ENCODE results near the gene ANAPC10.
"Not testable (repeated sequence)": the region's sequence is repeated elsewhere in the genome, so short reads cannot be mapped to it uniquely, and the experiment has no call there.

Gene ANAPC10

DNA sequence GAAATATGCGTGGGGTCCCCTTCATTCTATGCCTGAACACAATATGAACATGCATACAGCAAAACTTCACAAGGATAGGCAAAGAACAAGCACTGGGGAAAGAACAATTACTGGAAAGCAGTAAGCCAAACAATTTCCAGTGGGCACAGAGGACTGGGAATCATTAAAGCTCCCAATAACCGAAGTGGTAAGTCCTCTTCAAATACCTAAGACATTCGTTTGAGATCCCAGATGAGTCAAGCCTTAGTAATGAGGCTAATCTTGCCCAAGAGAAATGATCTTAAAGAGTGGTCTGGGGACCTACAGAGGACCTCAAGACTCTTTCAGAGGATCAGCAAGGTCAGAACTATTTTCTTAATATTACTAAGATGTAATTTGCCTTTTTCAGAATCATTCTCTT lies 28.6 kb downstream of the ANAPC10 start:
- DNase-seq: no peak

DNA sequence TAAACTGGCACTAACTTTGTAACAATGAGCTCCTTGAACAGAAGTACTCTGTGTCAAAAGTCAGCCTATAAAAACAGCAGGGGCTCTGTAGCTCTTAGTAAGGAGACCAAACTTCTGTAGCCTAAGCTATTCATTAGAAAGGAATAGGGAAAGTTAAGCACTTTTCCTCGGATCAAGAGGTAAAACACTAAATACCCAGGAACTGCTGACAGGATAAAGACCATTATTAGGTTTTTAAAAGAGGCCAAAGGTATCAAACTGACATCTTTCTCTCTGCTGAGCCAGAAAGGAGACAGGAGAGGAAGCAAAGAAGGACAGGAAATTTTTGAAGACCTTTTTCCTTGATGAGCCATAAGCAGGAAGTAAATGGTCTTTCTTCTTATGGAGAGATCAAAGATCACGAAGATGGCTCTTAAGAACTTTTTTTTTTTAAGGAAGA lies 31.9 kb downstream of the ANAPC10 start:
- no peak for DNase-seq

DNA sequence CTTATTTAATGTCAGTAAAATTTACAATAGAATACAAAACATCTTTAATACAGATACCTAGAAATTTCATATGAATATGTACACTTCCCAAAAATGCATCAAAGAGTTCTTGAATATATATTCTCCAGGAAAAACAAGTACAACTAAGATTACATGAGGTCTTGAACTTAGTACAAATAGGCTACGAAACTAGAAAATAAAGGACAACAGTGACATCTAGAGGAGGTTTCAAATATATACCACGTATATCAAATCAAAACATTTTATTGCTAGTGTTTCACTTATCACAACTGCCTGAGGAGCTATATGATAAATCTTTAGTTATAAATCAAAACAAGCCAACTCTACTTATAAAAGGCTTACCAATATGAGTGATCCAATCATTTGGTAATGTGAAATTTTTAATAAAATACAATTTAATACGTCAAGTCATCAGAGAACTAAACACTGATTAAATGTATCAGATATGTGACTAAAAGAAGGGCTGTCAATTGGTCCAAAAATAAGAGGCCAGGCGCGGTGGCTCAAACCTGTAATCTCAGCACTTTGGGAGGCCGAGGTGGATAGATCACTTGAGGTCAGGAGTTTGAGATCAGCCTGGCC lies 36.6 kb downstream of the ANAPC10 start:
- DNase-seq: peak; percentile 5 to 65

DNA sequence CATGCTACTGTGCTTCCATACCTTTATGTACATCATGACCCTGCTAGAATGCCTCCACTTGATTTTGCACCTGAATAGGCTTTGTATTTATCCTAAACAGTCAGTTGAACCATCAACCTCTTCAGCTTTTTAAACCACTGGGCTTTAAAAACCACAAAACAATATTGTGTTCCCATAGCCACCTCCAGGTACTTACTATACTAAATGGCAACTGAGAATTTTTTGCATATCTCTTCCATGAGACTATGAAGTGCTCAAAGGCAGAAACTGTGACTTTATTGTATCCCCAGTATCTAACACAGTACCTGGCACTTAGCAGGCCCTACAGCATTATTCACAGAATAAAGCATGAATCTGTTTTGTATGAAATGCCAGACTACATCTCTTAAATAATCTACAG lies 39.7 kb downstream of the ANAPC10 start:
- DNase-seq: no peak

DNA sequence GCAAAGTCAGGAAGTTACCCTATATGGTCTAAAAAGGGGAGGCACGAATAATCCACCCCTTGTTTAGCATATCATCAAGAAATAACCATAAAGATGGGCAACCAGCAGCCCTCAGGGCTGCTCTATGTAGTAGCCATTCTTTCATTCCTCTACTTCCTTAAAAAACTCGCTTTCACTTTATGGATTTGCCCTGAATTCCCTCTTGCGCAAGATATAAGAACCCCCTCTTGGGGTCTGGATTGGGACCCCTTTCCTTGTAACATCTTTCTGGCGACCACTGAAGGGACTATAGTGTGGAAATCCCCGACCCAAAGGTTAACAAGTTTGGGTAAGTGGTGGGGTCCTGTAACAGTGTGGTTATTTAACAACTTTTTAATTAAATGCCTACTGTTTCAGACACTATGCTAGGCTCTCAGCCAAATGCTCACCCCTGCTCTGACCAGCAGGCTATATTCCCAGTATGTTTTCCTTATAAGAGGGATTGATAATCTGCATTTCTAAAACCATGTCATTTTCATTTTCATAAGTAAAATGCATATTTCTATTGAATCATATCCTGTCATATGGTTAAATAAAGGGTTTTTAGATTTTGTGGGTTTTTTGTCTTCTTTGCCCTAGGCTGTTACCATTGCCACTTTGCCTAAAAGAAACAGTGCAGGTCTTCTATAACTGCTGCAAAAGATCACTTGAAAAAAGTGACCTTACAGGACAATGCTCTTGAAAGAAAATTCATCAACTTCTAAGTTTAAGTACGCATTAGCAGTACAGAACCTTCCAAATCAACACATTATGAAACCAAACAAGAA lies 41.5 kb downstream of the ANAPC10 start:
- no peak for DNase-seq

DNA sequence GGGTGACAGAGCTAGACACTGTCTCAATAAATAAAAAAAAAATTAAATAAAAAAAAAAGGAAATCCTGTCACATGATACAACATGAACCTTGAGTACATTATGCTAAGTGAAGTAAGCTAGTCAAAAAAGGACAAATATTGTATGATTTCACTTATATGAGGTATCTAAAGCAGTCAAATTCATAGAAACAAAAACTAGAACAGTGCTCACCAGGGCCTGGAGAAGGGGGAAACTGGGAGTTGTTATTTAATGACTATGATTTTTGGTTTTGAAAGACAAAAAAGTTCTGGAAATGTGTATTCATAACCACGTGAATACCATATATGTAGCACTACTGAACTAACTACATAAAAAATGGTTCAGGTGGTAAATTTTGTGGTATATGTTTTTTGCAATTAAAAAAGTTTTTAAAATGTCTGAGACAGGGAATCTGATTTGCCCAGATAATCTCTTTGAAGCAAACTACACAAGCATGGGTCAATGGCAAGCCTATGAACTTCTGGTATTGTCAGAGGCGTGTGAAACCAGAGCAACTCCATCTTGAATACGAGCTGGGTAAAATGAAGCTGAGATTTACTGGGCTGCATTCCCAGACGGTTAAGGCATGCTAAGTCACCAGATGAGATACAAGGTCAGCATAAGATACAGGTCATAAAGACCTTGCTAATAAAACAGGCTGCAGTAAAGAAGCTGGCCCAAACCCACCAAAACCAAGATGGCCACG lies 42.3 kb downstream of the ANAPC10 start:
- DNase-seq: no peak

DNA sequence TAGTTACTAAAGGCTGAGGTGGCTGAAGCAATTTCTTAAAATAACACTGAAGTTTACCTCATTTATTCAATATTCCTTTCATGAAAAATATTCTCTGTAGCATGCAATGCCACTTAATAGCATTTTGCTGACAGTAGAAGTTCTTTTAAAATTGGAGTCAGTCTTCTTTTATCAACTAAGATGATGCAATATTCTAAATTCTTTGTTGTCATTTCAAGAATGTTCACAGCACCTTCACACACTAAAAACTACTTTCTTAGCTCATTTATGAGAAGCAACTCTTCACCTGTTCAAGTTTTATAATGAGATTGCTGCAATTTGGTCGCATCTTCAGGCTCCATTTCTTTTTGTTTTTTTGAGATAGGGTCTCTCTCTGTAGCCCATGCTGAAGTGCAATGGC lies 48.8 kb downstream of the ANAPC10 start:
- DNase-seq: no peak

DNA sequence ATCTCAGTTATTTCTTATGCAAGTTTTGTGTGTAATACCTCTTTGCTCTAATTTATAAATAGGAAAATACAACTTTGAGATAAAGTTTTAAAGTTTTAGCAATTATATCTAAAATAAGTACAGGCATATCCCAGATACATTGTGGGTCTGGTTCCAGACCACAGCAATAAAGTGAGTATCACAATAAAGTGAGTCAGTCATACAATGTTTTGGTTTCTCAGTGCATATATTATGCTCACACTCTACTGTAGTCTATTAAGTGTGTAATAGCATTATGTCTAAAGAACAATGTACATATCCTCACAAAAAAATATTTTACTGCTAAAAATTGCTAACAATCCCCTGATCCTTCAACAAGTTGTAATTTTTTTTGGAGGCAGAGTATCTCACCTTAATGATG lies 49.2 kb downstream of the ANAPC10 start:
- DNase-seq: no peak

DNA sequence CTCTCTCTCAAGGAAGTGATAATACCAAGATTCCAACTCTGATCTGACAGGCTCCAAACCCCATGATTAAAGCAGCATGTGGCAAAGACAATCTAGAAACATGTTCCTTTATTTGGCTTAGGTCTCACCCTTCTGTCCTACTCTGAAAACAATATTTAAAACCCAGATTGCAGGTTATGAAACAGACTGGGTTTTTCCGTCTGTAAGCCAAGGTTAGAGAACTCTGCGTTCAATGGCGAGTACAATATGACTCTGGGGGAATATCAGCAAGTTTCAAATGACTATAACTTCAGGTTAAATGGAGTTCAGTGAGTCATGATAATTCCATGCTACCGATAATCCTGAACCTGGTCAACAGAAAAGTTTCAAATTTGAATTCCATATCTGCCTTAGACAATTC lies 50.8 kb downstream of the ANAPC10 start:
- no peak for DNase-seq

DNA sequence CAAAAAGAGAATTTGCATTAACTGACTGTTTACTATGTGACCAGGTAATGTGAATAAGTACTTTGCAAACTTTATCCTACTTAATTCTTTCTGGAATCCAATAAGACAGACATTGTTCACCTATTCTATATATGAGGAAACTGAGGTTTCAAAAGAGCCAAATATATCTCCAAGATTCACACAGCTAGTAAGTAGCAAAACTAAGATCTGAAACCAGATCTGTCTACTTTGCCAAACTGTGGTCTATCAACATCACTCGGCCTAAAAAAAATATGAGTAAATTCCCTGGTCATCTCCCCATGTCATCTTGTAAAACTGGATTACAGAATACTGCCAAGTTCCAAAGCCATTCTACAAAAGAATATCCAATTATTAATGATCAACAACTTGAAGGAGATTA lies 52.8 kb downstream of the ANAPC10 start:
- no peak for DNase-seq

DNA sequence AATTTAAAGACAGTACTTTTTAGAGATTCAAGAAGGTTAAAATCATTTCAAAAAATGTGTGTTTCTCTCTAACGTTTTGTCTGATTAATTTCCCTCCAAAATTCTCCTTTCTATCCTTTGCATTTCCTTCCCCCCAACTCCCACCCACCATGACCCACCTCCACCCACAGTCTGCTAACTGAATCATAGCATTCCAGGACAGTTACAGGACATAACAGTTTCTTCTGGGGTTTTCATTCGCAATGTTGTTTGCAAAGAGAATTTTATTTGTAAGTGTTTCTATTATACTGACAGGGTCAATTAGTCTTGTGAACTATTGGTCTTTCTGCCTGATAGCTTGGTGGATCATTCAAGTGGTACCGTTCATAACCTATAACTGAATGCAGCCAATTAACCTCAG lies 53.7 kb downstream of the ANAPC10 start:
- no peak for DNase-seq

DNA sequence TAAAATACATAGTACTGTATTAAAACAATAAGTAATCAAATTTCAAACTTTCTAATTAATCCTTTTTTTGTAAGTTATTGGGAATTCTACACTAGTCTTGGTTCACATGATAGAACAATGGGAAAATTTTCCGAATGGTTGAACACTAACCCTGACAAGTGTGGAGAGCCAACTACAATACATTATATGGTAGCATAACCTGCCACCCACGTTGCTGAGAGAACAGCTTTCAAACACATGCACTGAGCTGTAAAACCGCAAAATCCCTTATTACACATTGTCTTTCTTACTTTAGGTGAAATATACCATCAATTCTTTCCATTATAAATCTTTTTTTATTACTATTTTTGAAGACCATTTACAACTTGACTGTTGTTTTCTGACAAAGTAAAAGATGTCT lies 54.7 kb downstream of the ANAPC10 start:
- DNase-seq: no peak

DNA sequence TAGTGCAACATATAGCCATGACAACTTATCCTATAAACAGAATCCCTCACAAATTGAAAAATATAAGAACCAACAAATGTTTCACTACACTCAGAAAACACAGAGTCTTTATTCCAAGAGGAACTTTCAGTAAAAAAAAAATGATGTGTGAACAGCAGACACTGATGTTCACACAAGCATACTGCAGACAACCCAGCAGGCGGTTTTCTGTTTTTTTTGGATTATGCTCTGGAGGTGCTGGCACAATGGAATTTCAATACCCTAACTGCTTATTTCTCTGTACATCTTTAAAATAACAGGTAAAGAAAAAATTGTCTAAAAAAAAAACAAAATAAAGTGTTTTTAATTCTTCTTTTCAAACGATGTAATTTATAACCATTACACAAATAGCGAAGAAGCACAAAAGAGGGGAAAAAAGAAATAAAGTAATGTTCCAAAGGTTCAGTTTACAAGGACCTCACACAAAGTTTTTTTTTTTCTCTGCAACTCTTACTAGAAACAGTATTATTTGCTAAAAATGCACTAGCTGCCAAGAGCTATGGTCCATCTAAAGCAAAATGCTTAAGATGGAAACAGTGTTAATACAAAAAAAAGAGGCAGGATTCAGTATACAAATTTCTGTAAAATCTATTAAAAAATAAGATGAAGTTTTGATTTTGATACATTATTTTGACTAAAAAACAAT lies 55.3 kb downstream of the ANAPC10 start:
- no peak for DNase-seq

DNA sequence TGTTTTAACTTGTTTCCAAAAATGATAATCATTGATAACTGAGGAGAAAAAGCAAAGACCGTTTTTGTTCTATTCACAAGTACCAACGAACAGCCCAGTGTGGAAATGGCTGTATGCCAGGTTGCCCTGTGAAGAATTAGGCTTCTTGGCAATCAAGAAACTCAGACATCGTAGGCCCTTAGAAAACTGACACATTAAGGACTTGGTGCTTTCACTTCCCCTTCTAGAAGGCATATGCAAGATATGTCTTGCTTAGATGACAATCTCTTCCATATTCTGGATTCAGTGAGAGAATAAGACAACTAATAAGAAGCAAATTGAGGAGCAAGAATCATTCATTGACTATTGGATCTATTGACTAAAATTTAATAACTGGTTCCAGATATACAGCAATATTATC lies 56.6 kb downstream of the ANAPC10 start:
- DNase-seq: peak; percentile 58 to 71

DNA sequence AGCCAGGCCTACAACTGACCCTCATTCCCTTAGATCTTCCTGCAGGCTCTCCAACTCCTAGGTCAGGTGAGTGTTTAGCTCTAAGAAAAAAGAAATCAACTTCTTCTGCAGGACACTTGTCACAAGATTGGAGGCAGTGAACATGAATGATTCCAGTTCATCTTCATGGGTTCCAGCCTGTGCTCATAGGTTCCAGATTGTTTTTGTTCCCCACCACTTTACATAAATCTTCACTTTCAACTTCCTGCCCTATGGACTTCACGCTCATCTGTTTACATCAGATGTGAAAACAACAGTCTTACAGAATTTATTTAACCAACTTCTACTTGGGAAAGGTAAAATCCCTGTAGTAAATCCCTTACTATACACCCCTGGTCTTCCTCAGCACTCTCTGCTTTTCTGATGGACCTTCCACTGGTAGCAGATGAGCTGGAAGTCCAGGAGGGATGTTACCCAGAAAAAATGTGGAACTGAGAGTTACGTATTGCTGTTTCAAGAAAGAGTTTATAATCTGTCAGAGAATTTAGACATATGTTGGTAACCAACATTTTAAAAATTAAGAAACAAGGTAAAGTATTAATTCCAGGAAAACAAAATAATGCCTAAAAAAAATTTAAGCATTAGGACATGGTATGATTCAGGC lies 62.4 kb downstream of the ANAPC10 start:
- DNase-seq: peak in 1 of 2 donors; percentile 22

DNA sequence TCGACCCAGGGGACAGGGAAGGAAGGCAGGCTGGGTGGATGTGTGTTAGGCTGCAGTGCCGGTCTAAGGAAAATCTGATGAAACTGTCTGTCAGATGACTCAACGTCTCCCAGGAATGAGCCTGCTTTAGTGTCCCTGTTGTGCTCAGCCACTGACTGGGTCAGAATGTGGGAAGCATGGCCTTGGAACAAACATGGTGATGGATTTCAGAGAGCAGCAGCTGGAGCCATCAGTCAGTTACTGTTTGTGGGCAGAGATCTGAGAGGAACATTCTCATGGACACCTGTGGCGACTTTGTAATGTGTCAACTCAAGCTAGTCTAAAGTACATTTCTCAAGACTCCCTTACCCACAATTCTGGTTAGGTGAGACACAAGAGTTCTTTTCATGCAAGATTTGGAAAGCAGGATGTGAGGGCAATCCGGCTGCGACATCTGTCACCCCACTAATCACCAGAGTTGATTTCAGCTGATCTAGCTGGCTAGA lies 63.2 kb downstream of the ANAPC10 start:
- no peak for DNase-seq

DNA sequence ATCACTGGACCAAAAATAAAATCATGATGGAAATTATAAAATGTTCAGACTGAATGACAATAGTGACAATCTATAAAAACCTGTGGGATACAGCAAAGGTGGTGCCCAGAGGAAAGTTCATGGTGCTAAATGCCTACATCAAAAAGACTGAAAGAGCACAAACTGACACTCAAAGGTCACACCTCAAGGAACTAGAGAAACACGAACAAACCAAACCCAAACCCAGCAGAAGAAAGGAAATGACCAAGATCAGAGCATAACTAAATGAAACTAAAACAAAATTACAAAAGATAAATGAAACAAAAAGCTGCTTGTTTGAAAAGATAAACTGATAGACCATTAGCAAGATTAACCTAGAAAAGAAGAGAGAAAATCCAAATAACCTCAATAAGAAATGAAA lies 78.7 kb downstream of the ANAPC10 start:
- DNase-seq: no peak

DNA sequence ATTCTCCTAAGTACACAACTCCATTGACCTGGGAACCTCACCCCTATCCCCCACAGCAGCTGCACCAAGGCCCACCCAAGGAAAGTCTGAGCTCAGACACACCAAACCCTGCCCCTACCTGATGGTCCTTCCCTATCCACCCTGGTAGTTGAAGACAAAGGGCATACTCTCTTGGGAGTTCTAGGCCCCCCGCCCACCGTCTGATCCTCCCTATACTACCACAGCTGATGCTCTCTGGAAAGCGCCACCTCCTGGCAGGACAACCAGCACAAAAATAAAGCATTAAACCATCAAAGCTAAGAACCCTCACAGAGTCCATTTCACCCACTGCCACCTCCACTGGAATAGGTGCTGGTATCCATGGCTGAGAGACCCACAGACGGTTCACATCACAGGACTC lies 83.6 kb downstream of the ANAPC10 start:
- no peak for DNase-seq

DNA sequence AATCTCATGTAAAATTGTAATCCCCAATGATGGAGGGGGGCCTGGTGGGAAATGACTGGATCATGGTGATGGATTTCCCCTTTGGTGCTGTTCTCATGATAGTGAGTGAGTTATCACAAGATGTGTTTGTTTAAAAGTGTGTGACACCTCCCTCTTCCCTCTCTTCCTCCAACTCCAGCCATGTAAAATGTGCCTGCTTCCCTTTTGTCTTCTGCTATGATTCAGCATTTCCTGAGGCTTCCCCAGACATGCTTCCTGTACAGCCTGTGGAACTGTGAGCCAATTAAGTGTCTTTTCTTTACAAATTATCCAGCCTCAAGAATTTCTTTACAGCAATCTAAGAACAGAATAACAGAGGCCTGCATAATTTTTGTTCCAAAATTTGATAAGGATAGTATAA lies 85.2 kb downstream of the ANAPC10 start:
- DNase-seq: peak; percentile 68 to 71

DNA sequence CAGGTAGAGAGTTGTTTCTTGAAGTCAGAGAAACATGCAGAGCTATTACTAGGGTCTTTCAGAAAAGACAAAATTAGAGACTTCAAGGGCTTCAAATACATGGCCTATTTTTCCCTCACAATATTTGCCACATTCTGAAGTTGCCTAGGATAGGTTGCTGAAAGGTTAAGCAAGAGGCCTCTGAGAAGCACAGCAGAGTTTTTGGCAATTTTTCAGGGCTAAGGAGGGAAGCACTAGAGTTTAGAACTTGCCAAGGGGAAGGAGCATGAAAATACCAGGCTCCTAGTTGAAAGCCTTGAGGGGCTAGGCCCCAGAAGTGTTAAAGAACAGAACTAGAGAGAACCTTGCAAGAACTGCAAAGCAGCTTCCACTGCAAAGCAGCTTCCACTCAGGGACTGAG lies 86.4 kb downstream of the ANAPC10 start:
- peak in 1 of 2 donors; percentile 6 for DNase-seq

DNA sequence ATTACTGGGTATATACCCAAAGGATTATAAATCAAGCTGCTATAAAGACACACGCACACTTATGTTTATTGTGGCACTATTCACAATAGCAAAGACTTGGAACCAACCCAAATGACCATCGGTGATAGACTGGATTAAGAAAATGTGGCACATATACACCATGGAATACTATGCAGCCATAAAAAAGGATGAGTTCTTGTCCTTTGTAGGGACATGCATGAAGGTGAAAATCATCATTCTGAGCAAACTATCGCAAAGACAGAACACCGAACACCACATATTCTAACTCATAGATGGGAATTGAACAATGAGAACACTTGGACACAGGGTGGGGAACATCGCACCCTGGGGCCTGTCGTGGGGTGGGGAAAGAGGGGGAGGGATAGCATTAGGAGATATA lies 87.7 kb downstream of the ANAPC10 start:
- not testable (repeated sequence) for DNase-seq

DNA sequence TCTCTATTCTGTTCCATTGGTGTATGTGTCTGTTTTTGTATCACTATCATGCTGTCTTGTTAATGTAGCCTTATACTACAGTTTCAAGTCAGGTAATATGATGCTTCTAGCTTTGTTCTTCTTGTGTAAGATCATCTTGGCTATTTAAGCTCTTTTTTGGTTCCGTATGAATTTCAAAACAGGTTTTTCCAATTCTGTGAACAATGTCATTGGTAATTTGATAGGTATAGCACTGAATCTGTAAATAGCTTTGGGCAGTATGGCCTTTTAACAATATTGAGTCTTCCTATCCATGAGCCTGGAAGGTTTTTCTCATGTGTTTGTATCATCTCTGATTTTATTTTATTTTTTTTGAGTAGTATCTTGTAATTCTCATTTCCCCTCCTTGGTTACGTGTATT lies 94.3 kb downstream of the ANAPC10 start:
- no peak for DNase-seq

DNA sequence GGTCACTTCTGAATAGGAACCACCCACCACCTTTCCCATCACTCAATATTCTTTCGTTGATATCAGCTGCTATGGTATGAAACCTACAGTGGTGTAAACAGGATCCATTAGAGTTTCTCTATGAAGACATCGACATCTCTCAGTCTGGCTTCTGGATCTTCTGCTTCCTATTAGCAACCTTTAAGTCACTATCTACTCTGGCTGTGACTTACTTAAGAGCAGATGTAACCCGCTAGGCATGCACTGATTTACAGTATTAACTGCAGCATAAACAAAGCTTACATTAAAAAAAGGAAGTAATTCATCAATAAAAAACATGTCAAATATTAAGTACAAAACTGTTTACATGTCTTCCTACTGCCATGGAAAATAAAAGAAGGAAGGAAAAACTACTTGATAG lies 96.4 kb downstream of the ANAPC10 start:
- DNase-seq: no peak

Measured in inflammatory macrophage (primary cell).